Upper lobe of left lung (tissue), 6 donors: ENCODE results near the gene PHETA1. TPM values are rescaled to one million over a fixed set of nuclear protein-coding genes. Genes with fewer than 3 reads are reported as not detected.

ENCODE experiments used
- ATAC-seq, 2 donors: fragments of 200-7000 bp; cut with Tn5 transposase; one replicate each; pipeline ENCODE4 v1.9.1; 2022; ENCODE audit warnings: mild to moderate bottlenecking in 2 of 2, moderate library complexity in 2 of 2; ENCODE audit not compliant: low FRiP score in 2 of 2
- DNase-seq, 2 donors: peaks; one replicate each; pipeline ENCODE4 v3.0.0-alpha.2; 2019 to 2020
- H3K27ac ChIP-seq, 4 donors: fragments of 200-600 bp; sonication (generic); one replicate each; pipeline ENCODE4 v1.5.1; 2016 to 2019
- H3K27me3 ChIP-seq, 4 donors: fragments of 200-600 bp; sonication (generic); one replicate each; pipeline ENCODE4 v1.5.1; 2017 to 2019
- H3K36me3 ChIP-seq, 4 donors: fragments of 200-600 bp; sonication (generic); one replicate each; pipeline ENCODE4 v1.5.1; 2016 to 2019
- H3K4me1 ChIP-seq, 4 donors: fragments of 200-600 bp; sonication (generic); one replicate each; pipeline ENCODE4 v1.5.1; 2018 to 2019
- H3K4me3 ChIP-seq, 4 donors: fragments of 200-600 bp; sonication (generic); one replicate each; pipeline ENCODE4 v1.5.1; 2017 to 2019; ENCODE audit warnings: mild to moderate bottlenecking in 2 of 4, moderate library complexity in 1 of 4
- H3K9me3 ChIP-seq, 4 donors: fragments of 200-600 bp; sonication (generic); one replicate each; pipeline ENCODE4 v1.5.1; 2018 to 2019
- EP300 ChIP-seq, 4 donors: sonication (generic); formaldehyde crosslinking; IDR thresholded peaks; one replicate each; pipeline ENCODE4 v1.5.1; 2017; ENCODE audit warnings: antibody characterized with exemption in 4 of 4, control low read depth in 2 of 4
- POLR2A ChIP-seq, 4 donors: fragments of 450-650 bp; IDR thresholded peaks; one replicate each; pipeline ENCODE4 v1.5.1; 2016 to 2017; ENCODE audit warnings: antibody characterized with exemption in 4 of 4, mild to moderate bottlenecking in 2 of 4
- POLR2AphosphoS5 ChIP-seq, 2 donors: sonication (generic); formaldehyde crosslinking; IDR thresholded peaks; one replicate each; pipeline ENCODE4 v1.5.1; 2017; ENCODE audit warnings: antibody characterized with exemption in 2 of 2
- WGBS, 2 donors: methylation state at CpG; one replicate each; pipeline ENCODE4 v1.1.5; 2017 to 2018; 5-methylcytosine and 5-hydroxymethylcytosine counted together
- total RNA-seq, 6 donors: library from RNA; depleted of rRNA in 4 of 6; stranded (reverse); fragments of >200 nt in 4 of 6; gene quantifications; one replicate each; pipeline versions ENCODE4 v1.1.0 to v1.2.1, GENCODE V29; 2016 to 2021
- TF ChIP-seq, protein P1 (sequence below), 6 experiments: fragments of 450-650 bp in 4 of 6; fragments of 200-600 bp in 2 of 6; sonication (generic) in 2 of 6; IDR thresholded peaks; one replicate each; pipeline ENCODE4 v1.5.1; 2016 to 2019; ENCODE audit warnings: antibody characterized with exemption in 6 of 6
- donor health status: DM: no; HTN: no; CAD: no; lungs with moderate emphysema.
- donor health status: DM: no; HTN: yes; CAD: no; lungs with severe emphysema.

Gene PHETA1
- total RNA-seq, 6 donors from 2014 or later, result 9.1 to 24.6 (median 21.2) TPM

GRCh38 chr12:111394480-111394879, 25.6 kb upstream of the PHETA1 start:
- no peaks in the 10 kb centered on the region for H3K36me3 ChIP-seq
- ATAC-seq, result no peak
- WGBS, 2 donors, result 77 to 85% methylated on average over 7 to 8 of the region's 8 CpGs
- H3K27me3 ChIP-seq, result no peaks in the 10 kb centered on the region
- H3K4me3 ChIP-seq, result no peak overlapping the region
- peaks cover 3 to 34% (median 20%) of the 10 kb centered on the region in 4 donors for H3K4me1 ChIP-seq
- H3K9me3 ChIP-seq, result no peaks in the 10 kb centered on the region
- no peak for DNase-seq
- TF ChIP-seq POLR2AphosphoS5 (IDR thresholded peaks at IDR 0.05) (no peak), POLR2A (IDR thresholded peaks at IDR 0.05) (no peak), EP300 (IDR thresholded peaks at IDR 0.05) (no peak)
- TF ChIP-seq, protein P1, sequence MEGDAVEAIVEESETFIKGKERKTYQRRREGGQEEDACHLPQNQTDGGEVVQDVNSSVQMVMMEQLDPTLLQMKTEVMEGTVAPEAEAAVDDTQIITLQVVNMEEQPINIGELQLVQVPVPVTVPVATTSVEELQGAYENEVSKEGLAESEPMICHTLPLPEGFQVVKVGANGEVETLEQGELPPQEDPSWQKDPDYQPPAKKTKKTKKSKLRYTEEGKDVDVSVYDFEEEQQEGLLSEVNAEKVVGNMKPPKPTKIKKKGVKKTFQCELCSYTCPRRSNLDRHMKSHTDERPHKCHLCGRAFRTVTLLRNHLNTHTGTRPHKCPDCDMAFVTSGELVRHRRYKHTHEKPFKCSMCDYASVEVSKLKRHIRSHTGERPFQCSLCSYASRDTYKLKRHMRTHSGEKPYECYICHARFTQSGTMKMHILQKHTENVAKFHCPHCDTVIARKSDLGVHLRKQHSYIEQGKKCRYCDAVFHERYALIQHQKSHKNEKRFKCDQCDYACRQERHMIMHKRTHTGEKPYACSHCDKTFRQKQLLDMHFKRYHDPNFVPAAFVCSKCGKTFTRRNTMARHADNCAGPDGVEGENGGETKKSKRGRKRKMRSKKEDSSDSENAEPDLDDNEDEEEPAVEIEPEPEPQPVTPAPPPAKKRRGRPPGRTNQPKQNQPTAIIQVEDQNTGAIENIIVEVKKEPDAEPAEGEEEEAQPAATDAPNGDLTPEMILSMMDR (IDR thresholded peaks at IDR 0.05), result no peak
- peak overlapping the region in 1 of 4 donors; percentile 63 for H3K27ac ChIP-seq

GRCh38 chr12:111393700-111394300, 24.9 kb upstream of the PHETA1 start:
- ATAC-seq (peak; percentile 70 to 85), DNase-seq (peak; percentile 57 to 89)
- TF ChIP-seq POLR2AphosphoS5 (IDR thresholded peaks at IDR 0.05), result peak in 1 of 2 donors; percentile 56
- TF ChIP-seq EP300 (IDR thresholded peaks at IDR 0.05), result peak in 1 of 4 donors; percentile 77
- TF ChIP-seq POLR2A (IDR thresholded peaks at IDR 0.05), result peak in 1 of 4 donors; percentile 63
- TF ChIP-seq, protein P1 (IDR thresholded peaks at IDR 0.05), result no peak
- H3K4me3 ChIP-seq, result no peak overlapping the region
- no peaks in the 10 kb centered on the region for H3K36me3 ChIP-seq
- H3K4me1 ChIP-seq, result peaks cover 3 to 28% (median 20%) of the 10 kb centered on the region in 4 donors
- WGBS, 2 donors, result 49 to 73% methylated on average over 7 to 8 of the region's 8 CpGs
- no peaks in the 10 kb centered on the region for H3K27me3 ChIP-seq
- H3K9me3 ChIP-seq, result no peaks in the 10 kb centered on the region
- peak overlapping the region in 3 of 4 donors; percentile 24 to 72 (median 63) for H3K27ac ChIP-seq

GRCh38 chr12:111390910-111391309, 22.0 kb upstream of the PHETA1 start:
- H3K4me1 ChIP-seq, result peaks cover 0 to 14% (median 8%) of the 10 kb centered on the region in 4 donors
- H3K27ac ChIP-seq, result no peak overlapping the region
- H3K27me3 ChIP-seq, result no peaks in the 10 kb centered on the region
- H3K4me3 ChIP-seq, result no peak overlapping the region
- TF ChIP-seq POLR2A (IDR thresholded peaks at IDR 0.05), result no peak
- no peak for TF ChIP-seq POLR2AphosphoS5 (IDR thresholded peaks at IDR 0.05)
- TF ChIP-seq EP300 (IDR thresholded peaks at IDR 0.05), result no peak
- TF ChIP-seq, protein P1 (IDR thresholded peaks at IDR 0.05), result no peak
- ATAC-seq (no peak), DNase-seq (no peak)
- H3K9me3 ChIP-seq, result no peaks in the 10 kb centered on the region
- whole genome bisulfite sequencing, 2 donors, result 80 to 86% methylated on average over 9 of the region's 9 CpGs
- H3K36me3 ChIP-seq, result no peaks in the 10 kb centered on the region

- H3K9me3 ChIP-seq, result no peaks in the 10 kb centered on the region
- peaks cover 0 to 13% (median 6%) of the 10 kb centered on the region in 4 donors for H3K4me1 ChIP-seq
- peak in 1 of 2 donors; percentile 33 for ATAC-seq
- H3K27ac ChIP-seq, result no peak overlapping the region
- no peak for DNase-seq
- TF ChIP-seq POLR2AphosphoS5 (IDR thresholded peaks at IDR 0.05) (no peak), POLR2A (IDR thresholded peaks at IDR 0.05) (no peak), EP300 (IDR thresholded peaks at IDR 0.05) (no peak)
- TF ChIP-seq, protein P1 (IDR thresholded peaks at IDR 0.05), result no peak
- WGBS, 2 donors, result 60 to 62% methylated on average over 2 to 5 of the region's 7 CpGs
- H3K4me3 ChIP-seq, result no peak overlapping the region
- H3K36me3 ChIP-seq, result no peaks in the 10 kb centered on the region
- H3K27me3 ChIP-seq, result no peaks in the 10 kb centered on the region
Observed at GRCh38 chr12:111389635-111390034, 20.7 kb upstream of the PHETA1 start.
